HG03520 (cell line): ENCODE data around the gene TRHDE.
"Not testable (repeated sequence)": the region's sequence is repeated elsewhere in the genome, so short reads cannot be mapped to it uniquely, and the experiment has no call there.

ENCODE experiments used
- ATAC-seq: cut with Tn5 transposase; IDR thresholded peaks from one replicate; pipeline ENCODE4 v1.9.1; 2021; ENCODE audit warnings: mild to moderate bottlenecking, moderate library complexity; ENCODE audit not compliant: unreplicated experiment

TRHDE gene

DNA sequence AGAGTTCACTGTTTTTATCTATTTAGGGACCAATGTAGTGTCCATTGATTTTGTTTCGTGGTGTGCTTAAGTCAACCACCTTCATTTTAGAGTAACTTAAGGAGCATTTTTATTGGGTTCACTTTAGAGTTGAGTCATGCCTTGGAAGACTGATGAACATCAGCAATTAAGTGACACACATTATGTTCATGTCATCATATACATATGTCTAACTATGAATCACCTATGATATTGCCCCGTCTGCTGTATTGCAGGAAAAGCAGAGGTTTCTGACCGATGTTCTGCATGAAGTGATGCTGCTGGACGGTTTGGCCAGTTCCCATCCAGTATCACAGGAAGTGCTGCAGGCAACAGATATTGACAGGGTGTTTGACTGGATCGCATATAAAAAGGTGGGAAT lies 227.1 kb downstream of the TRHDE start:
- ATAC-seq: no peak

DNA sequence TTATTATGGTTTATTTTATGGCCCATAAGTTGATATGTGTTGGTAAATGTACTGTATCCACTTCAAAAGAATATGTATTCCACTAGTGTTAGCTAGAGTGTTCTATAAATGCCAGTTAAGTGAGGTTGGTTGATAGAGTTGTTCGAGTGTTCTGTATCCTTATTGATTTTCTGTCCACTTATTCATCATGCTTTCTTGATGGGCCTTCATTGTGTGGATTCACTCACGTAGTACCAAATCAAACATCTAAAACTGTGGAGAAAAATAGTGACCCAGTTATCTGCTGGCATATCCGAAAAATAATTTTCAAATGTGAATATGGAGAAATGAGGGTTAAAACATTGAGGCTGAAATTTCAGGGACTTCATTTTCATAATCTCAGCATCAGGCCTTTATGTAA lies 230.4 kb downstream of the TRHDE start:
- no peak for ATAC-seq

DNA sequence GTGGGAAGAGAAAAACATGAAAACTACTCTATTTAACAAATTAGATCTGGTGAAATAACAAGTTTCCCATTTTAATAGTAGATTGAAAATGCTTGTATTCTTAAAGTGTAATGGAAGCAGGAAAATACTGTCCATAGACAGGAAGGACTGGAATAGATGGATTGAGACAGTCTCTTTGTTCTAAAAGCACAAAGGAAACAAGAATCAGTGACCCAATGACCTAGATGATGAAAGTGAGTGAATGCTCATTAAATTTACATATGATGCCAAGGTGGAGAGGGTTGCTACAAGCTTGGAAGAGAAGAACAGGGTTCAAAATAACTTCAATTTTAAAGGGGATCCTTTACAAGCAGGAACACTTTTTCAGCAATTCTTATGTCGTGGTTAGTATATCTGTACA lies 233.1 kb downstream of the TRHDE start:
- no peak for ATAC-seq

DNA sequence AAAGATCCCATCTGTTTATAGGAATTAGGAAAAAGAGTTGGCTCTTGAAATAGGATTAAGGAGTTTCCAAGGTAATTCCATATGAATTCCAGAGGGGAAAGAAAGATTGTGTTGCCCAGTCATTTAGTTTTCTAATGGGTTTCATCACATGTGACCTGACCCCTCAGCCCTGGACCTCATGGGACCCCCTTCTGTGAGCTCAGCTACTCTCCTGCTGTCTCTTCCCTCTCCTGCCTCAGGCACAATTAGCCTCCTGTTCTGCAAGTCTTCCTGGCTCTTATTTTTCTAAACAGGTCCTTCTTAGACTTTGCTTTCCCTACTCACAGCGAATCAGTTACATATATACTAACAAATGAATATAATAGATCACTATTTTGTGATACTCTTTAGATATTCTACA lies 237.7 kb downstream of the TRHDE start:
- ATAC-seq: no peak

DNA sequence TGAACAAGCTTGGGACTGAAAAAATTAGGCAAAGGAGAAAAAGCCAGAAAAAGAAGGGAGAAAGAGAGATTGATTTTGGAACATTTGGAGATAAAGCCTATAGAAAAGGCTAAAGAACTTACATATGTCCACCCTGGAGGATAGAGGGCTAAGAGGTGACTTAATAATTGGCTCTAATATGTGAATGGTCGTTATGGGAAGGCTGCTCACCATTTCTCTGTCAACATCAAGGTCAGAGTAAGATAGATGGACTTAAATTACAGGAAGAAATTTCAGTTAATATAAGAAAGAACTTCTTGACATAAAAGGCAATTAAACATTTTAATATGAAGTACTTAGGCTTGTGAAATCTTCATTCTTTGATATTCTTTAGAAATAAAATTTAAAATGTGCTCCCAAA lies 238.6 kb downstream of the TRHDE start:
- ATAC-seq: no peak

DNA sequence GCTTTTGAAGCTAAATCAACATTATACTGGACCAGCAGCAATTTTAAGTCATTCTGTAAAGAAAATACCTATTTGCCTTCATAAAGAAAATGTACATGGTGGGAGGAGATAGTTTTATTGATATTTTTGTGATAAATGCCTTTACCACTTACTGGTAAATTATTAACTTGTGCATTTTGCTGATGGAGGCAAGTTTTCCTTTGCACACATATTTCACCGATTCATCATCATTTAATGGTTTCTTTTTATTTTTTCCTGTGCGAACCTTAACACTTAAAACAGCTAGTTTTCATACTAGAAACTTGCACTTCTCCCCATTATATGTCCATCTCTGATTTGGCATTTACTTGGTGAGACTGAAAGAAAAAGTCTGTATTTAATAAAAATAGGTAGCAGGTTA lies 239.3 kb downstream of the TRHDE start:
- ATAC-seq: no peak

DNA sequence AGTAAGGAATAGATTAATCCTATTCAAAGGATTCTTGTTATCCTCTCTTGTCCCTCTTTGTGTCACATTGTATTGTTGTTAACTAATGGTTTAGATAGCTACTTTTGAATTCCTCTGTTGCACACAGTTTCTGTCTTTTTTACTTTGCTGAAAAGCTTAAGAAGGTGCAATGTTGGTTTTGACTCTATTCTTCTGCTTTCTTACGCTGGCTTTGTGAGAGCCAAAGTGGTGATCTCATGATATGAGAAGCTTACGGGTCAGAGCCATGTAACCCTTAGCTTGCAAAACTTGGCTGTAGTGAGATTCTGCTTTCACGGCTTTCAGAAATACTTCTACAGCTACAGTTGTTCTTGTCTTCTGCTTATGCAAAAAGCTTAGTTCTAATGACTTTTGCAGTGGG lies 239.7 kb downstream of the TRHDE start:
- ATAC-seq: no peak

DNA sequence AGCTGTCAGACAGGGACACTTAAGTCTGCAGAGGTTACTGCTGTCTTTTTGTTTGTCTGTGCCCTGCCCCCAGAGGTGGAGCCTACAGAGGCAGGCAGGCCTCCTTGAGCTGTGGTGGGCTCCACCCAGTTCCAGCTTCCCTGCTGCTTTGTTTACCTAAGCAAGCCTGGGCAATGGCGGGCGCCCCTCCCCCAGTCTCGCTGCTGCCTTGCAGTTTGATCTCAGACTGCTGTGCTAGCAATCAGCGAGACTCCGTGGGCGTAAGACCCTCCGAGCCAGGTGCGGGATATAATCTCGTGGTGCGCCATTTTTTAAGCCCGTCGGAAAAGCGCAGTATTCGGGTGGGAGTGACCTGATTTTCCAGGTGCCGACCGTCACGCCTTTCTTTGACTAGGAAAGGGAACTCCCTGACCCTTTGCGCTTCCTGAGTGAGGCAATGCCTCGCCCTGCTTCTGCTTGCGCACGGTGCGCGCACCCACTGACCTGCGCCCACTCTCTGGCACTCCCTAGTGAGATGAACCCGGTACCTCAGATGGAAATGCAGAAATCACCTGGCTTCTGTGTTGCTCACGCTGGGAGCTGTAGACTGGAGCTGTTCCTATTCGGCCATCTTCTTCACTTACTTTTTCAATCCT lies 248.0 kb downstream of the TRHDE start:
- not testable (repeated sequence) for ATAC-seq

DNA sequence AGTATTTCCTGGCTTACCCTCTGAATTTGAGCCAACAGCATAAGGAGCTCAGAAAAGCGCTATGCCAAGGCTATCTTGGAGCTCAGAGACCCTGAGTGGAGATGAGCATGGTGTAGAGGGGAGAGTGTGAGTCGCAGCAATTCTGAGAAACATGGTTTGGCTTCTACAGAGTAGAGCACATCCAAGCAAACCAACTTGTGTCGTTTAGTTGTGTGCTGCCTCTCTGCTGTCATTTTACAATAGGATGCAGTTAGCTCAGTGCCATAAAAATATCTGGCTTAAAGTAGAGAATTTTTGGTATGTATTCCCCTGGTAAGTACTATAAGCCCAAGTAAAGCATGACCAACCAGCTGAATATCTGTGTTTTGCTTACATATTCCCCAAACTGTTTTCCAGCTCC lies 249.2 kb downstream of the TRHDE start:
- ATAC-seq: no peak

DNA sequence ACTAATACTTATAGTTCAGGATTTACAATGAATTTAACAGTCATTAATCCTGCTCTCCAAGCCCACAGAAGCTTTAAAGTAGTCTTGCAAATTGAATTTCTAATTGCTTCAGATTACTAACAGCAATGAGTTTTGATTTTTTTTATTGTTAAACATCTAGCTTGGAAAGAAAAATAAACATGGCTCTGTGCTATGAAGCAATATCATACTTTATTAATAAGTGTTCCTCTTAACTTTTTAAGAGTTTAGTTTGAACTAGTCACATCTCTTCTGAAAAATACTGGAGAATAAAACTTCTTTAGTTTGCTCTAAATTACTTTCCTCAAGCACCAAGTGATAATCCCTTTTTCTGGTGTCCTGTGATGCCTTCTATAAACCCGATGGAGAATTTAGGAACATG lies 250.2 kb downstream of the TRHDE start:
- no peak for ATAC-seq

DNA sequence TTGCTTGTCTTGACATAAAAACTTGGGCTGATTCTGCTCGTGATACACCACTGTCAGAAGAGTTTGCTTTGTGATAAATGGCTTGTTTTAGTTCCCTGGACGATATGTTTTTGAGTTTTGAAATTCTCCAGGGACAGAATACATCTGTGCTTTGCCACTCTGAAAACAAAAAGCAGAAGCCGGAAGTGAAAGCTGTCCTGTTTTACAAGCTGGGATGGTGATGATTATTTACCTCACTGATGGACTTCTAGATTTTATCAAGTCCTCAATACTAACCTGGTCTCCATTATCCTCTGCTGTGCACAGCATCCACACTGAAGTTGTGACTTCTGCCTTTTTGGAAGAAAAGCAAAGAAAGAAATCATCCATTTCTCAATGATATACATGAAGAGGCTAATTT lies 251.6 kb downstream of the TRHDE start:
- no peak for ATAC-seq

DNA sequence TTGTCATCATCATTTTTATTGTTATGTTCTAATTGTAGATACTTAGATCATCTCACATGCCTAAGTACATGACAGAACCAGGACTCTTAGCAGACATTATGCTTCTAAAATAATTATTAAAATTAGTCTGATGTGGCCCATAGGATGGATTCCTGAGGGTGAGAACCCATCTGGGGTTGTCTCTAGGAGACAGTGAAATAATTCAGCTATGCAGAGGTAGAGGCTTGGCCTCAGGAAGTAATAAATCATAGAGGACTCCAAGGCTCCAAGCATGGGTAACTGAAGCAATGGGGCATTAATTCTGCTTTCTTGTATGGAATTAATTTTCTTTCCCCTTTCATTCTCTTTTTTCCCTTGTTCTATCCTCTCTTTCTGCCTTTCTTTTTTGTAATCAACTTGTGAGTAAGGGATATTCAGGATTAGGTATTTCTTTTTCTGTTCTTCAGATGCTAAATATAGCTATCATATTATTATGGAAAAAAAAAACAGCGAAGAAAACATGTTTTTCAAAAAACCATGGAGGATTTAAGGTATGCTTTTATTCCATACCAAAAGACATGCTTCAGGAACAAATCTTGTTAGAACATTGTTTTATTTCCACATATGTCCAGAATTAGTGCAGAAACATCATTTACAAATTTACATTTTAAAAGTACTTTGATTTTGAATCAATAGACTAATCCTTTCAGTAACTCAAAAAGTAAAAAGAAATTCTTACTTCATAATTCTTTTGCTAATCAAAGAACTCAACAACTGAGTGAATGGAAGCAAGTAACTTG lies 263.2 kb downstream of the TRHDE start:
- no peak for ATAC-seq

DNA sequence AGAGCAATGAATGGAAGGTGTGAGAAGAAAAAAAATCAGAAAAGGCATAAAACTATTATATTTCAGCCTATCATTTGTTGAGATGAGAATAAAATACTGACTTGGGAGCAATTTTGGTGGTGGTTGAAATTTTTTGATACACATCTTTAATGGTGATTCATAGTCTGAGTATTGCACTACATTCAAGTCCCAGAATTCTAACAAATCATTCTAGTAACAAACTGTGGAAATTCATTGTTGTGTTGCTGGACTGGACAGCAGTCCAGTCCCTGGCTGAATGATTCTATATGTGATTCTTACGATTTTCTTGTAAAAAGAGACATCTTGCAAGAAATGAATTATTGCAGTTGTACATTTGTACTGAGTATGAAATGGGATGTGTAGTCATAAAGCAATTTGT lies 268.6 kb downstream of the TRHDE start:
- ATAC-seq: no peak

DNA sequence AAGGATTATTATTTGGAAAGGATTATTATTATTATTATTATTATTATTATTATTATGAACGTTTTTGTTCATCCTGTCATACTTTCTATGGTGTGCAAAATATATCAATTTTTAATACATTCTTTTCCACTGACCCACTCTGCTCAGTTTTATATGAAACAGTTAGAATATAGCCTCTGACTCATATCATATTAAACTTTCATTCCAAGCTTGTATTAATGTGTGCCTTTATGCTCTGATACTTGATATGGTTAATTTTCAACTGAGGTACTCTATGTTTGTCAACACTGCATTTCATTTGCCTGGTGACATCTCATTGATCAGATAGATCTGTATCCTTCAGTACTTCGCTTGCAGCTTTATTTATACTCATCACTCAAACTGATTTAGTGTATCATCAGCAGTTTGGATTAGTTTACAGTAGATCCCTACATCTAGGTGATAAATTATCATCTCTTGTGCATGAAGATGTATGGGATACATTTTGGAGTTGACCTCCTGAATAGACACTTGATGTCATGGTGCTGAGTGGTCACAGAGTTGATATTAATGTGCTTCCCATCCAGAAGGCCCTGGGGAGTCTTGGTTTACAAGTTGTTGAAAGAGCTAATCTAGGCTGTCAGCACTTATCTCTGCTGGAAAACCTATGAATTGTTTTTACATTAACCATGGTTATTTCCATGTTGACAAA lies 271.8 kb downstream of the TRHDE start:
- no peak for ATAC-seq

DNA sequence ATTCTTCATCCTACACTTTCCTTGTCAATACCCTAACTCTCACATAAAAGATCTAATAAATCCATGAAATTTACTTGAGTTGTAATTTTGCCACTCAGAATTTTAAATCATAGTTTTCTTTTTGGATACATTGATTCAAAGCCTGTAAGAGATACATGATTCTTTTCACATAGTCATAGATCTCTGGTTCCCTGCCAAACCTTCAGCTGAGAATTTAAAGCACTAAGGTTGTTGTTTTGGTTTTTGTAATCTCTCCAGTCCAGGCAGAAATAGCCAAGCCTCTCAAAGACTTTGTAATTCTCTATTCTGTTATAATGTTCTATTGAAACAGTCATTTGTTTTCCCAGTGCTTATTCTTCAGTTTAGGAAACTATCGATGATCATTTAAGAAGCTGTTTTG lies 273.9 kb downstream of the TRHDE start:
- ATAC-seq: no peak

DNA sequence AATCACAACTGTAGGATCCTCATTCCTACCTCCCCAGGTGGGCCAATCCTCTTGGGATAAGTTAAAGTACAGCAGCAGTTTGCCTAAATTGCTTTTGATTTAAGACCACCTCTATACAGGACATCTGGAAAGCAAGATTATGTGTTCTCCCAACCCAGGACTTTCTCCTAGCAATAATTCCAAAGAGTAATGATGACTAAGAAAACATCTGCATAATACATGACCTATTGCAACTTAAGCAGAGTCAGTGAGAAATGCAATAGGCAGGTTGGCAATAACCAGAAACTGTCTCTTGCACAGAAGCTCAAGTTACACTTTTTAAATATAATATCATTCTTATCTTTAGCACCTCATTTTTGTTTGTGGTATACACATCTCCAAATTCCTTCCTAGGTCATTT lies 275.4 kb downstream of the TRHDE start:
- ATAC-seq: no peak

DNA sequence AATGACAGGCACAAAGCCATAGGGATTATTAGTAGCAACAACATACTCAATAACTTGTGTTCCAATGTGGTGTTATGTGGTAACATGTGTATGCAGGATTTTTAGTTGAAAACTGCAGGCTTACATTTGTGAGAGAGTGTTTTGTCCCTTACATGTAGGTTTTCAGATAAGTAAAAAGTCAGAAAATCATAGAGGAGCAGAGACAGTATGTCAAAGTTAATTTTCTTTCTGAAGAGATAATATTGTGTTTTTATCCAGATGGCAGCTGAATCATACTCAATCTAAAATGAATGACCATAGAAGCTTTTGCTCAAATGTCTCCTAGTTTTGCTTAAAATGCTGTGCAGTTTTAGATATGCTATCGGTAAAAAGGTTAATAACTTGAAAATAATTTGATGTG lies 277.0 kb downstream of the TRHDE start:
- ATAC-seq: no peak

DNA sequence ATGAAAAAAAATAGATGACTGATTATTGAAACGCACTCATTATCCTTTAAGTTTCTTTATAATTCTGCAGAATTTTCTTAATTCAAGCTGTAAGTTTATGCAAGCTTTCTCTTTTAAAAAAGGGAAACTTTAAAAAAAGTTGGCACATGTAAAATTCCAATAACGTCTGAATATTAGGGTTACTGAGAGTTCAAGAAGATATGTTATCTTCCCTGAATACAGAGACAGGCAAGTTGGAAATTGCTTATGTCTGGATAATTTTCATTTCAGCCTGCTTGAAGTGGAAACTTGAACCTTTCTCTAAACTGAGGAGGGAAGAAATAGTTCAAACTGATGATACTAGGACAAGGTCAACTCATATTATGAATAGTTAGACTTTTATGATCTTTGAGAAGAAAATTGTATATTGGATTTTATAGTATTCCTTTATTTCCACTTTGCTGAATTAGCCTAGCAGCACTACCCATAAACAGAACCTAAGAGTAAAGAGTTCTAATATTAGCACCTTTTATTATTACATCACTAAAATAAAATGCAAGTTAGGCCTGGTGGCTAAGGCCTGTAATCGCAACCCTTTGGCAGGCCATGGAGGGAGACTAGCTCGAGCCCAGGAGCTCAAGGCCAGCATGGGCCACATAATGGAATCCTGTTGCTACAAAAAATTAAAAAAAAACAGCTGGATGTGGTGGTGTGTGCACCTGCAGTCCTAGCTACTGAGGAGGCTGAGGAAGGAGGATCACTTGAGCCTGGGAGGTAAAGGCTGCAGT lies 288.0 kb downstream of the TRHDE start:
- no peak for ATAC-seq

DNA sequence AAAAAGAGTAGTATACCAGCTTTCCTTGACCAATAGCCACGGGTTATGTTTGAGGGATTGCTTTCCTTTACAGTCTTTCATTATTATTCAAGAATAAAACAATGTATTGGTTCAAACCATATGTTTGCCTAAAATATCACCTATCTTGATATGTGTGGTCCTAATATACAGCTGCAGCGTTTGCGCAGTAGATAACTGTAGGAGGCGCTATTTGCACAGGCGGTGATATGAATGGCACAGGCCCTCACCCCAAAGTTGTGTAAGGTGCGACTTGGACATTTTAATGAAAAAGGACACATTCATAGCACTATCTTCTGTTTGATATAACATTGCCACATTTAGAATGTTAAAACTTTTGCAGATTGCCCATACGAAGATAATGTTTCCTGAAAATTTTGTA lies 298.4 kb downstream of the TRHDE start:
- ATAC-seq: no peak

DNA sequence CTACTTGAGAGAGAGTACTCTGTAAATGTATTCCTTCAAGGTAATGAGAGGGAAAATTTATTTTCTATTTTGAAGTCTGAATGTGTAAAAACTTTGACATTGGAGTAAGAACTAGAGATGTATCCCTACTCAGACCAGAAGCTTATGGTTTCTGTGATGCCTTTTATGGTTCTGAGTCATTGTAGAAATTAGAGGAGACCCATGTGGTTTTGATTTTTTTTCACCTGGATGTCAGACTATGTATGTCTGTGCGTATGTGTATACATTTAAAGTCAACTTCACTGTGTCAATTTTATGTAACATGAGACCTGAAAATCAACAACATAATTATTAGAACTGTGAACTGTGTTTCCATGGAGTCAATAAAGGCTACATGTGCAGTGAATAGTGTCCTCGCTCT lies 302.0 kb downstream of the TRHDE start:
- ATAC-seq: no peak

DNA sequence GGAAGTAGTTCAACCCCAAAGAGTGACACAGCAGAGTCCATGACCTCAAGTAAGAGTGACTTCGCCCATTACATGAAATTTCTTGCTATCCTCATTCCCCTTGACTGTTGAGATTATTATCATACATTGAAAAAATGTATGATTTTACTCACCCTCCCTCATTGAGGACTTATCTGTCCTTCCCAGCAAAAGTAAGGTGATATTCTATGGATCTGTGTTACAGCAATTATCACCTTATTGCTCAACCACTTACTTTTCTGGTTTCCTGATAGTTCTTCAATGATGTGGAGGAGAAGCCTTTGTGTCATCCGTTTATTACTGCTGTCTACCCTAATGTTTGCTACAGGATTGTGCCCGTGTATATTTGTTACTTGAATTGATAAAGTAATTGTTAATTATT lies 306.2 kb downstream of the TRHDE start:
- no peak for ATAC-seq

DNA sequence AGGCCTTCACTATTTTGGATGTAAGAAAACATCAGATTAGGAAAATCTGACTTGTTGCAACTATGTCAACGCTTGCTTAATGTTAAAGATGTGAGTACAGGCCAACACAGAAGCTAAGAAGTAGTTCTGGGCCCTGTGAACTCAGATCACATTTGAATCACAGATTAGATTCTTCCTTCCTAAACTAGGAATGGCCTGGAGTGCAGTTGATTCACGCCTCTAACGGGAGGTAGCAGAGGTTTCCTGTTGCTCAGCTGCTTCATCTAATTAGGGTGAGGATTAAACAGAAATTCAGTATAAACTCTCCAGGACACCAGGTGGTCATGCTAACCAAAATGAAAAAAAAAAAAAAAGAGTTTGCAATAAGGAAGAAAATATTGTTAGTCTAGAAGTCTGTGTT lies 314.3 kb downstream of the TRHDE start:
- no peak for ATAC-seq
